ENCODE data around the gene CRISPLD2.

- no peak for TF ChIP-seq CTCF (conservative IDR thresholded peaks at IDR 0.05; ENCODE audit: low read length)
- TF ChIP-seq EZH2phosphoT487 (IDR thresholded peaks at IDR 0.05; ENCODE audit: borderline replicate concordance, low read depth, low read length): no peak
These were observed 986 bp downstream of the CRISPLD2 start for GRCh38 chr16:84820771-84821170.

Measured in OCI-LY7 (cell line).